Measurements from ENCODE around the gene RFNG.

RFNG gene

GRCh38 chr17:82080789-82081464 lies 29.3 kb upstream of the RFNG start:
- DNase-seq, result no peak
- intact Hi-C loops (cut with DNase I), result no loop called here

- intact Hi-C loops (cut with DNase I), result no loop called here
- DNase-seq, result no peak
These were observed 28.6 kb upstream of the RFNG start for GRCh38 chr17:82080048-82080788.

- DNase-seq, result no peak
- intact Hi-C loops (cut with DNase I), result no loop called here
These were observed 27.5 kb upstream of the RFNG start for GRCh38 chr17:82079001-82079677.

- DNase-seq, result no peak
- intact Hi-C loops (cut with DNase I), result no loop called here
These were observed 26.8 kb upstream of the RFNG start for GRCh38 chr17:82078433-82078832.

GRCh38 chr17:82077617-82078358 lies 26.2 kb upstream of the RFNG start:
- intact Hi-C loops (cut with DNase I), result no loop called here
- no peak for DNase-seq

- intact Hi-C loops (cut with DNase I), result no loop called here
- no peak for DNase-seq
These were observed 25.4 kb upstream of the RFNG start for GRCh38 chr17:82076785-82077591.

GRCh38 chr17:82076018-82076784 lies 24.6 kb upstream of the RFNG start:
- no peak for DNase-seq
- intact Hi-C loops (cut with DNase I), result no loop called here

- intact Hi-C loops (cut with DNase I), result no loop called here
These were observed 21.8 kb upstream of the RFNG start for GRCh38 chr17:82073446-82073845.

GRCh38 chr17:82072827-82073226 lies 21.2 kb upstream of the RFNG start:
- intact Hi-C loops (cut with DNase I), result no loop called here

More at GRCh38 chr17:82073446-82073845, 21.8 kb upstream of the RFNG start:
- no peak for DNase-seq

GRCh38 chr17:82070611-82071010 lies 19.0 kb upstream of the RFNG start:
- intact Hi-C loops (cut with DNase I), result no loop called here
- DNase-seq, result no peak

More at GRCh38 chr17:82072827-82073226, 21.2 kb upstream of the RFNG start:
- no peak for DNase-seq

GRCh38 chr17:82065638-82066303 lies 14.2 kb upstream of the RFNG start, which contains the start of gene DUS1L:
Gene DUS1L (minus strand): TSS chr17:82065804. CDS start chr17:82065059, 745 bp downstream.
- peak in 41 of 42 donors; percentile 15 to 86 (median 71) for DNase-seq
- intact Hi-C loops (cut with DNase I), result no loop called here

GRCh38 chr17:82065193-82065637 lies 13.6 kb upstream of the RFNG start:
- intact Hi-C loops (cut with DNase I), result no loop called here
- no peak for DNase-seq

GRCh38 chr17:82064433-82065192 lies 13.0 kb upstream of the RFNG start:
- no peak for DNase-seq
- intact Hi-C loops (cut with DNase I), result no loop called here

- intact Hi-C loops (cut with DNase I), result no loop called here
- no peak for DNase-seq
These were observed 12.1 kb upstream of the RFNG start for GRCh38 chr17:82063424-82064415.

GRCh38 chr17:82062984-82063368 lies 11.4 kb upstream of the RFNG start:
- DNase-seq, result no peak
- intact Hi-C loops (cut with DNase I), result no loop called here

All from head of caudate nucleus (tissue), 42 donors.